GM13977 (cell line): Measurements from ENCODE around the gene TEX51.

ENCODE experiments used
- DNase-seq: peaks from one replicate; pipeline ENCODE4 v3.0.0; 2012; ENCODE audit warnings: low spot score
- in situ Hi-C: fragments of 300-500 bp; cut with MboI; formaldehyde crosslinking; loops from one replicate; pipeline ENCODE4 v1.12.0; 2022; ENCODE audit warnings: low sequenced_read_pairs, low pct_unique_long_range_greater_than_20kb, mixed read lengths, inconsistent platforms; ENCODE audit not compliant: unreplicated experiment
- TF ChIP-seq, protein P1 (sequence below): IDR thresholded peaks from 2 replicates; pipeline ENCODE4 v1.5.1; 2012; ENCODE audit warnings: mild to moderate bottlenecking, control low read depth; ENCODE audit not compliant: insufficient read depth; ENCODE audit errors: extremely low read depth, missing control alignments

Gene TEX51

DNA sequence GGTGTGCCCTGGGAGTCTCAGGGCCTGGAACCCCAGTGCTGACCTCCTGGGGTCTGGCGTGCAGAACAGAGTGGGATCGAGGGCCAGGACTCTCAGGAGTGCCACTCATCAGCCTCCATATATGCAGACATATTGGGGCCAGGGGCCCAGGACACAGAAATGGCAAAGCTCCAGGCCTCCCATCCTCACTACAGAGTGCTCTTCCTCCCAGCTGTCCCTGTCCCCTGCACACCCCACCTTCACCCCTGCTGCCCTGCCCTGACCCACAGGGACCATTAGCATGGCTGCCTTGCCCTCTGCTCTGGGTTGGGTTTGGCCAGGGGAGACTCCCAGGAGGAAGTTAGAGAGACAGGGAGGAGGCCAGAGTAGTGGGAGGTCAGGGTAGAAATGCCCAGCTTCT is 2.8 kb downstream of the TEX51 start:
- in situ Hi-C loops = no loop called here
- no peak for DNase-seq
- TF ChIP-seq, protein P1, sequence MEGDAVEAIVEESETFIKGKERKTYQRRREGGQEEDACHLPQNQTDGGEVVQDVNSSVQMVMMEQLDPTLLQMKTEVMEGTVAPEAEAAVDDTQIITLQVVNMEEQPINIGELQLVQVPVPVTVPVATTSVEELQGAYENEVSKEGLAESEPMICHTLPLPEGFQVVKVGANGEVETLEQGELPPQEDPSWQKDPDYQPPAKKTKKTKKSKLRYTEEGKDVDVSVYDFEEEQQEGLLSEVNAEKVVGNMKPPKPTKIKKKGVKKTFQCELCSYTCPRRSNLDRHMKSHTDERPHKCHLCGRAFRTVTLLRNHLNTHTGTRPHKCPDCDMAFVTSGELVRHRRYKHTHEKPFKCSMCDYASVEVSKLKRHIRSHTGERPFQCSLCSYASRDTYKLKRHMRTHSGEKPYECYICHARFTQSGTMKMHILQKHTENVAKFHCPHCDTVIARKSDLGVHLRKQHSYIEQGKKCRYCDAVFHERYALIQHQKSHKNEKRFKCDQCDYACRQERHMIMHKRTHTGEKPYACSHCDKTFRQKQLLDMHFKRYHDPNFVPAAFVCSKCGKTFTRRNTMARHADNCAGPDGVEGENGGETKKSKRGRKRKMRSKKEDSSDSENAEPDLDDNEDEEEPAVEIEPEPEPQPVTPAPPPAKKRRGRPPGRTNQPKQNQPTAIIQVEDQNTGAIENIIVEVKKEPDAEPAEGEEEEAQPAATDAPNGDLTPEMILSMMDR = no peak

DNA sequence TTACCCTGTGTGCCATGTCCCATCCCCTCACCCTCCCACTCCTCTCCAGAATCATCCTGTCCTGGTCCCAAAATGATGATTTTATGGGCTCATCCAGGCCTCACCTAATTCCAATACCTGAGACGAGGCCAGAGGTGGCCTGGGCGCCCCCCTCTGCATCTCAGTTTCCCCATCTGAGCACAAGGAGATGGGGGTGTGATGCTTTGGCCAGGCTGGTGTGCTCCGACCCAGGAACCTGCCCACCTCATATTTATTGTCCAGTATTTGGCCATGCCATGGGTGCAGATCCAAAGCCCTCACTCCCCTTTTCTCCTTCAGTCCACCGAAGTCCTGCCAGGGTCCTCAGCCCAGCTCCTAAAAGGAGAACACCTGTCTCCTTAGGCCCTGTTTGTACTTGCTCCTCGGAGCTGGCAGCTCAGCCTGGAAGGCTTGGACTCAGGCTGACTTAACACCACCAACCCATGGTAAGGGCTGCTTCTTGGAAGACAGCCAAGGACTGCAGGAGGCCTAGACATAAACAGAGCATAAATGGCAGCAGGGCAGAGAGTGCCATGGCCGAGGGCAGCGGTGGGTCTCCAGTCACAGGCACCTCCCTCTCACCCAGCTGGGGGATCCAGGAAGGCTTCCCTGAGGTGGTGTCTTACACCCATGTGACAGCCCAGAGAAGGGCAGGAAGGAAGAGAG is 3.6 kb downstream of the TEX51 start:
- no peak for DNase-seq
- in situ Hi-C loops = no loop called here
- TF ChIP-seq, protein P1 = no peak

DNA sequence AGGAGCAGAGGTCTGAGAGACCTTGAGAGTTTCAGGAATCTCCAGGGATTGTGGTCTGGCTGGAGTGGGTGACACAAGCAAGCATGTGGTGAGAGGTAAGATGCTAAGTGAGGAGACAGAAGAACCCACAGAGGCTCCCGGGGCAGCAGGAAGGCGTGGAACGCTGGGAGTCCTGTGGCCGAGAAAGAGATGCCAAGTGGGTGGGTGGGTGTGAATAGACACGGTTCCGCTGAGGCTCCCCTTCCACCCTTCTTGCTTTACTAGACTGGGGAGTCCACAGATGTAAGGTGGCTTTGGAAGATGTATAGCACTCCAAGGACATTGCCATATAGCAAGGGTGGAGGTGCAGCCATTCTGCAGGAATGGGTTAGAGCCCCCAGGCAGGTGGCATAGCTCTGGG is 4.2 kb downstream of the TEX51 start:
- TF ChIP-seq, protein P1 = no peak
- DNase-seq = no peak
- in situ Hi-C loops = no loop called here

DNA sequence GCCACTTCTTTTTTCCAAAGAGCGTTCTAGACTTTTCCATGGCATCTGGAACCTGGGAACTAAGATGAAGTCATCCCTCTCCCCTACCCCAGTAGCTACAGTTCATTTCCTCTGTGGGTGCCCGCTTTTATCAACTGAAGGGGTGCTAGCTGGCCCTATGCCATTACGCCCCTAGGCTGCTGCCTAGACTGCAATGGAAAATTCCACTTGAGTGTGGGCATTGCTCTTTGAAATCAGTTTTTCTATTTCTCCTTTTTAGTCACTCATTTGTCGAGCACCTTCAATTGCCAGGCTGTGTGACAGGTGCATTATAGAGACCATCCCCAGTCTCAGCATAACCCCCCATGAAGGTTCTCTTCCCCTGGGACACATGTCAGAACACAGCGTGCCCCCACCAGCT is 7.3 kb downstream of the TEX51 start:
- DNase-seq = no peak

GRCh38 chr2:126906781-126907180 is 8.1 kb downstream of the TEX51 start:
- no peak for DNase-seq
- in situ Hi-C loops = no loop called here
- TF ChIP-seq, protein P1 = no peak

More for the DNA sequence above, 7.3 kb downstream of the TEX51 start:
- TF ChIP-seq, protein P1 = no peak
- in situ Hi-C loops = no loop called here

GRCh38 chr2:126907671-126908070 is 9.0 kb downstream of the TEX51 start:
- TF ChIP-seq, protein P1 = no peak

More at GRCh38 chr2:126907671-126908070, 9.0 kb downstream of the TEX51 start:
- in situ Hi-C loops = no loop called here
- DNase-seq = no peak
